ENCODE data around the gene MRPL36. TPM values are rescaled to one million over a fixed set of nuclear protein-coding genes. Genes with fewer than 3 reads are reported as not detected.

Gene MRPL36
- total RNA-seq, 1 donor from 2014 or later, result 21.4 TPM

- peaks cover 49 to 54% of the 10 kb centered on the region in 2 donors for H3K36me3 ChIP-seq
- no peak for TF ChIP-seq CTCF (IDR thresholded peaks at IDR 0.05)
- DNase-seq (ENCODE audit: low spot score in 2 of 2), result no peak
- intact Hi-C loops (cut with DNase I), result loop anchor here (10.0 kb wide), 2 partner anchors 159 to 1329 kb away; no protein-coding TSS in a partner anchor
- H3K4me3 ChIP-seq, result no peak overlapping the region
- H3K27me3 ChIP-seq, result no peaks in the 10 kb centered on the region
- H3K9me3 ChIP-seq, result no peaks in the 10 kb centered on the region
- H3K4me1 ChIP-seq, result peaks cover 3 to 4% of the 10 kb centered on the region in 2 donors
- H3K27ac ChIP-seq, result no peak overlapping the region
These were observed 4.5 kb upstream of the MRPL36 start for GRCh38 chr5:1804001-1804690.

- Histone ChIP-seq H3K9me3 (no peaks in the 10 kb centered on the region), H3K27ac (no peak overlapping the region), H3K27me3 (no peaks in the 10 kb centered on the region), H3K4me1 (peaks cover 4 to 8% of the 10 kb centered on the region in 2 donors), H3K36me3 (peaks cover 40 to 48% of the 10 kb centered on the region in 2 donors), H3K4me3 (no peak overlapping the region)
- no peak for DNase-seq (ENCODE audit: low spot score in 2 of 2)
- no peak for TF ChIP-seq CTCF (IDR thresholded peaks at IDR 0.05)
- intact Hi-C loops (cut with DNase I), result loop anchor here (10.0 kb wide), 2 partner anchors 158 to 1328 kb away; no protein-coding TSS in a partner anchor
These were observed 3.6 kb upstream of the MRPL36 start for GRCh38 chr5:1803192-1803591.

- Histone ChIP-seq H3K27ac (peak overlapping the region in 1 of 2 donors; percentile 63), H3K4me3 (peak overlapping the region; percentile 80 to 97), H3K27me3 (no peaks in the 10 kb centered on the region), H3K36me3 (peaks cover 35 to 48% of the 10 kb centered on the region in 2 donors), H3K4me1 (peaks cover 4 to 14% of the 10 kb centered on the region in 2 donors), H3K9me3 (no peaks in the 10 kb centered on the region)
- no peak for DNase-seq (ENCODE audit: low spot score in 2 of 2)
- intact Hi-C loops (cut with DNase I), result loop anchor here (10.0 kb wide), 2 partner anchors 157 to 1327 kb away; no protein-coding TSS in a partner anchor
- no peak for TF ChIP-seq CTCF (IDR thresholded peaks at IDR 0.05)
These were observed 2.3 kb upstream of the MRPL36 start for GRCh38 chr5:1801967-1802295.

- DNase-seq (ENCODE audit: low spot score in 2 of 2), result peak in 1 of 2 donors; percentile 83
- intact Hi-C loops (cut with DNase I), result loop anchor here (10.0 kb wide), 2 partner anchors 157 to 1327 kb away; no protein-coding TSS in a partner anchor
- Histone ChIP-seq H3K27ac (peak within 1 kb of the TSS; percentile 63 to 80), H3K4me1 (peaks cover 4 to 14% of the 10 kb centered on the region in 2 donors), H3K36me3 (peaks cover 35 to 48% of the 10 kb centered on the region in 2 donors), H3K9me3 (no peaks in the 10 kb centered on the region), H3K4me3 (peak within 1 kb of the TSS; percentile 80 to 97), H3K27me3 (no peaks in the 10 kb centered on the region)
- TF ChIP-seq CTCF (IDR thresholded peaks at IDR 0.05), result no peak
These were observed 1.8 kb upstream of the MRPL36 start, which contains the start of gene NDUFS6 for GRCh38 chr5:1801222-1801966. TSS of gene NDUFS6 (plus strand) at chr5:1801407. CDS start at chr5:1801418, 11 bp downstream.

- Histone ChIP-seq H3K27me3 (no peaks in the 10 kb centered on the region), H3K9me3 (no peaks in the 10 kb centered on the region), H3K4me3 (peak overlapping the region; percentile 80 to 97), H3K4me1 (peaks cover 4 to 14% of the 10 kb centered on the region in 2 donors), H3K36me3 (peaks cover 28 to 42% of the 10 kb centered on the region in 2 donors), H3K27ac (peak overlapping the region; percentile 63 to 80)
- intact Hi-C loops (cut with DNase I), result loop anchor here (10.0 kb wide), 2 partner anchors 156 to 1326 kb away; no protein-coding TSS in a partner anchor
- TF ChIP-seq CTCF (IDR thresholded peaks at IDR 0.05), result no peak
- peak in 1 of 2 donors; percentile 71 for DNase-seq (ENCODE audit: low spot score in 2 of 2)
These were observed 1.0 kb upstream of the MRPL36 start for GRCh38 chr5:1800472-1801221.

All from ascending aorta (tissue), 2 donors.